Naive B cell (primary cell): Measurements from ENCODE around the gene FAP. TPM values are rescaled to one million over a fixed set of nuclear protein-coding genes. Genes with fewer than 3 reads are reported as not detected.
A peak's percentile ranks its signal among the peaks of the same experiment; 100 is the strongest.

Source experiments
- ATAC-seq, 2 donors: fragments of 150-1000 bp; cut with Tn5 transposase; 2 replicates each; pipeline ENCODE4 v1.10.0; 2021; ENCODE audit warnings: low read depth in 2 of 2, mild to moderate bottlenecking in 2 of 2, moderate library complexity in 2 of 2
- DNase-seq: peaks from one replicate; pipeline ENCODE4 v3.0.0; 2022
- H3K27ac Mint-ChIP-seq, 6 donors: one replicate each; pipeline ENCODE4 v1.8.0; 2020 to 2022; ENCODE audit warnings: mild to moderate bottlenecking in 6 of 6, mixed read lengths in 6 of 6, moderate library complexity in 5 of 6, inconsistent platforms in 2 of 6
- H3K27me3 Mint-ChIP-seq, 3 donors: one replicate each; pipeline ENCODE4 v1.8.0; 2021 to 2022; ENCODE audit warnings: mixed read lengths in 3 of 3, mild to moderate bottlenecking in 1 of 3
- H3K36me3 Mint-ChIP-seq, 2 donors: one replicate each; pipeline ENCODE4 v1.8.0; 2020 to 2022; ENCODE audit warnings: mixed read lengths in 2 of 2, inconsistent platforms in 1 of 2, mild to moderate bottlenecking in 1 of 2
- H3K4me1 Mint-ChIP-seq, 3 donors: one replicate each; pipeline ENCODE4 v1.8.0; 2020 to 2022; ENCODE audit warnings: mixed read lengths in 3 of 3, inconsistent platforms in 1 of 3, mild to moderate bottlenecking in 1 of 3, moderate library complexity in 1 of 3
- H3K4me3 Mint-ChIP-seq, 8 donors: one replicate each; pipeline ENCODE4 v1.8.0; 2020 to 2022; ENCODE audit warnings: mild to moderate bottlenecking in 8 of 8, mixed read lengths in 8 of 8, moderate library complexity in 8 of 8, inconsistent platforms in 2 of 8
- H3K9me3 Mint-ChIP-seq, 7 donors: one replicate each; pipeline ENCODE4 v1.8.0; 2020 to 2022; ENCODE audit warnings: mixed read lengths in 7 of 7, mild to moderate bottlenecking in 5 of 7, inconsistent platforms in 2 of 7, moderate library complexity in 1 of 7
- polyA plus RNA-seq, 6 donors: library from polyadenylated mRNA; unstranded; fragments of 300-500 nt; fragmentation: Illumina TruSeq; gene quantifications; one replicate each; pipeline ENCODE4 v1.2.3, GENCODE V29; 2021; ENCODE audit warnings: low read depth in 6 of 6

FAP gene, protein sequence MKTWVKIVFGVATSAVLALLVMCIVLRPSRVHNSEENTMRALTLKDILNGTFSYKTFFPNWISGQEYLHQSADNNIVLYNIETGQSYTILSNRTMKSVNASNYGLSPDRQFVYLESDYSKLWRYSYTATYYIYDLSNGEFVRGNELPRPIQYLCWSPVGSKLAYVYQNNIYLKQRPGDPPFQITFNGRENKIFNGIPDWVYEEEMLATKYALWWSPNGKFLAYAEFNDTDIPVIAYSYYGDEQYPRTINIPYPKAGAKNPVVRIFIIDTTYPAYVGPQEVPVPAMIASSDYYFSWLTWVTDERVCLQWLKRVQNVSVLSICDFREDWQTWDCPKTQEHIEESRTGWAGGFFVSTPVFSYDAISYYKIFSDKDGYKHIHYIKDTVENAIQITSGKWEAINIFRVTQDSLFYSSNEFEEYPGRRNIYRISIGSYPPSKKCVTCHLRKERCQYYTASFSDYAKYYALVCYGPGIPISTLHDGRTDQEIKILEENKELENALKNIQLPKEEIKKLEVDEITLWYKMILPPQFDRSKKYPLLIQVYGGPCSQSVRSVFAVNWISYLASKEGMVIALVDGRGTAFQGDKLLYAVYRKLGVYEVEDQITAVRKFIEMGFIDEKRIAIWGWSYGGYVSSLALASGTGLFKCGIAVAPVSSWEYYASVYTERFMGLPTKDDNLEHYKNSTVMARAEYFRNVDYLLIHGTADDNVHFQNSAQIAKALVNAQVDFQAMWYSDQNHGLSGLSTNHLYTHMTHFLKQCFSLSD
- not detected for polyA plus RNA-seq

- no peaks in the 10 kb centered on the region for H3K36me3 Mint-ChIP-seq
- no peak for DNase-seq
- no peak within 1 kb of the TSS for H3K27ac Mint-ChIP-seq
- H3K27me3 Mint-ChIP-seq: peaks cover 25 to 30% (median 27%) of the 10 kb centered on the region in 3 donors
- no peak for ATAC-seq
- H3K4me1 Mint-ChIP-seq: no peaks in the 10 kb centered on the region
- H3K4me3 Mint-ChIP-seq: no peak within 1 kb of the TSS
- no peaks in the 10 kb centered on the region for H3K9me3 Mint-ChIP-seq
These were observed at the start of gene FAP for GRCh38 chr2:162243294-162243693. Gene FAP (minus strand): TSS chr2:162243445. CDS start chr2:162243327, 118 bp downstream.

DNA sequence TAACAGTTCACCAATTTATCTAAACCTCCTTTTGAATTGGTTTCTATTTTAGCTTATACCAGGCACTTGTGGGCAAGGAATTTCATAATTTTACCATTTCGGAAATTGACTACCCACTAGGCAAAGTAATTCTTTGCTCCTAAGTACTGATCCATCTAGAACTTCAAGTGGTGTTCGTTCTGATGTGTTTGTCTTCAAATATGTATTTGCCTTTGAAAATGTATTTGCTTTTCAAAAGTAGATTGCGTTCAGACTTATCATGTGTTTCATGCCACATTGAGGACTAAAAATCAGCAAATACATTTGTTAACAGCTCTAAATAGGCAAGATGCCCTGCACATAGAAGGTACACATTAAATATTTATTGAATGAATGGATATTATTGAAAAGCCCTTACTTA is 48.5 kb upstream of the FAP start:
- H3K9me3 Mint-ChIP-seq: no peaks in the 10 kb centered on the region
- no peak overlapping the region for H3K4me3 Mint-ChIP-seq
- H3K36me3 Mint-ChIP-seq: peaks cover 13 to 17% of the 10 kb centered on the region in 2 donors
- H3K27ac Mint-ChIP-seq: no peak overlapping the region
- H3K4me1 Mint-ChIP-seq: peaks cover 0 to 3% (median 0%) of the 10 kb centered on the region in 3 donors
- DNase-seq (no peak), ATAC-seq (no peak)
- no peaks in the 10 kb centered on the region for H3K27me3 Mint-ChIP-seq

- Mint-ChIP-seq H3K9me3 (no peaks in the 10 kb centered on the region), H3K27ac (no peak overlapping the region), H3K4me1 (peaks cover 0 to 4% (median 0%) of the 10 kb centered on the region in 3 donors), H3K4me3 (no peak overlapping the region), H3K36me3 (peaks cover 25 to 40% of the 10 kb centered on the region in 2 donors), H3K27me3 (no peaks in the 10 kb centered on the region)
- DNase-seq (no peak), ATAC-seq (no peak)
These were observed 39.6 kb upstream of the FAP start for GRCh38 chr2:162282765-162283425.

GRCh38 chr2:162280654-162281053 is 37.4 kb upstream of the FAP start:
- no peak for ATAC-seq
- no peak for DNase-seq
- H3K4me1 Mint-ChIP-seq: peaks cover 0 to 8% (median 0%) of the 10 kb centered on the region in 3 donors
- H3K4me3 Mint-ChIP-seq: no peak overlapping the region
- H3K36me3 Mint-ChIP-seq: peaks cover 29 to 47% of the 10 kb centered on the region in 2 donors
- no peaks in the 10 kb centered on the region for H3K27me3 Mint-ChIP-seq
- H3K9me3 Mint-ChIP-seq: no peaks in the 10 kb centered on the region
- peak overlapping the region in 2 of 6 donors; percentile 10 to 44 for H3K27ac Mint-ChIP-seq

- Mint-ChIP-seq H3K9me3 (no peaks in the 10 kb centered on the region), H3K4me3 (no peak overlapping the region), H3K36me3 (peaks cover 38 to 43% of the 10 kb centered on the region in 2 donors), H3K27me3 (no peaks in the 10 kb centered on the region), H3K4me1 (peaks cover 0 to 5% (median 0%) of the 10 kb centered on the region in 3 donors), H3K27ac (peak overlapping the region in 1 of 6 donors; percentile 37)
- no peak for ATAC-seq
- DNase-seq: no peak
These were observed 34.1 kb upstream of the FAP start for GRCh38 chr2:162277381-162277780.

- ATAC-seq (no peak), DNase-seq (no peak)
- Mint-ChIP-seq H3K27ac (no peak overlapping the region), H3K9me3 (no peaks in the 10 kb centered on the region), H3K4me1 (no peaks in the 10 kb centered on the region), H3K4me3 (no peak overlapping the region), H3K27me3 (no peaks in the 10 kb centered on the region), H3K36me3 (peaks cover 35 to 49% of the 10 kb centered on the region in 2 donors)
These were observed 24.8 kb upstream of the FAP start for GRCh38 chr2:162267996-162268395.

DNA sequence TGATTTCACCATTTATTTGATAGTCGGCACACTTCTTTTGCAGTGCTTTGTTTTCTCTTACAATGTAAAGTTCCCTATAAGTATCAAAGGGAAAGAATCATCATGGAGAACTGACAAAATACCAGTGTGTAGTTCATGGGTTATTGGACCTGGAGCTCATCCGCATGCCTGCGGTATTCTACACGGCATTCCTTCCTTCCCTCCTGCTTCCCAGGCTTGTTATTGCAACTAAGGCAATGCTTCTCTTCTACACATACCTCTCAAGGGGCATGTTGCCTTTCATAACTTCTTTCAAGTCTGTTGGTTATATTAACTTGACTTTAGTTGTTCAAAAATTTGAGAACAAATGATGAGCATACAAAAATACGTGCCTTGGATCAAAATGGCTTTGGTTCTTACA is 24.3 kb upstream of the FAP start:
- no peak for DNase-seq
- peaks cover 31 to 47% of the 10 kb centered on the region in 2 donors for H3K36me3 Mint-ChIP-seq
- no peaks in the 10 kb centered on the region for H3K9me3 Mint-ChIP-seq
- H3K4me1 Mint-ChIP-seq: no peaks in the 10 kb centered on the region
- no peak for ATAC-seq
- H3K4me3 Mint-ChIP-seq: peak overlapping the region in 1 of 8 donors; percentile 18
- H3K27ac Mint-ChIP-seq: peak overlapping the region in 1 of 6 donors; percentile 69
- H3K27me3 Mint-ChIP-seq: no peaks in the 10 kb centered on the region

- no peak for ATAC-seq
- no peaks in the 10 kb centered on the region for H3K9me3 Mint-ChIP-seq
- H3K27me3 Mint-ChIP-seq: no peaks in the 10 kb centered on the region
- H3K27ac Mint-ChIP-seq: peak overlapping the region in 1 of 6 donors; percentile 13
- peaks cover 0 to 7% (median 6%) of the 10 kb centered on the region in 3 donors for H3K4me1 Mint-ChIP-seq
- H3K4me3 Mint-ChIP-seq: no peak overlapping the region
- peaks cover 21 to 42% of the 10 kb centered on the region in 2 donors for H3K36me3 Mint-ChIP-seq
- no peak for DNase-seq
These were observed 23.2 kb upstream of the FAP start for GRCh38 chr2:162266460-162266760.

DNA sequence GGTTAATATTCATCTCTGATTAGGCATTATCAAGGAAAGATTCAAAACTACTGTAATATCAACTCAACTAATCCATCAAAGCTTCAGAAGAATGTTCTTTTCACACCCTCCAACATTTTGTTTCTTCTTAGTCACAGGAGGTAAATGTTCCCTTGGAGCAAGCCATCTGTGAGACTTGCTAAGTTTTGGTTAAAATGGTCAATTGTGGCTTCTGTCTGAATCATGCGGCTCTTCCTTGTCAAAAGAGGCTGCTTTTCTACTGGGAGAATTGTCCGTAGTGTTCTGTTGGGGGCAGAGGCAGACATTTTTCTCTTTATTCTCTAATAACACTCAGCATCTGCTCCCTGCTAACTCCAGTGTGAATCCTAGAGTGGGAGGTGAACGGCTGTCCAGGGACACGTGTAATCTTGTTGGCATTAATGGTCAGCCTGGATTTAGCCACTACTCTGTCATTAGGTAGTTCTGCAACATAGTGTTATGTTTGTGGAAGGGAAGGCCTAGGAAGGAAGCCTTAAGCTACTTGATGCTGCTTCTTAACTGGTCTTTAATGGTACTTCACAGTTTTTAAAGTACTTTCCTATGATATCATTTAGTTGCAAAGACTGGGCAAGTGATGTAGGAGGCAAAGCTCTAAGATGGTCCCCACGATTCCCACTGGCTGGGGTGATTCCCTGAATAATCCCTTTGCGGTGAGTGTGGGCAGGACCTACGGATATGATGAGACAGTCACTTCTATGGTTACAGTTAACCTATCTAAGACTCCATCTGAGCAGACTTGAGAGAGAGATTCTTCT is 22.6 kb upstream of the FAP start:
- H3K4me3 Mint-ChIP-seq: no peak overlapping the region
- no peaks in the 10 kb centered on the region for H3K9me3 Mint-ChIP-seq
- H3K4me1 Mint-ChIP-seq: peaks cover 0 to 11% (median 11%) of the 10 kb centered on the region in 3 donors
- ATAC-seq: no peak
- H3K27ac Mint-ChIP-seq: peak overlapping the region in 2 of 6 donors; percentile 13 to 56
- no peak for DNase-seq
- H3K27me3 Mint-ChIP-seq: no peaks in the 10 kb centered on the region
- H3K36me3 Mint-ChIP-seq: peaks cover 21 to 37% of the 10 kb centered on the region in 2 donors

GRCh38 chr2:162261032-162261945 is 18.0 kb upstream of the FAP start:
- H3K36me3 Mint-ChIP-seq: peaks cover 8 to 13% of the 10 kb centered on the region in 2 donors
- no peaks in the 10 kb centered on the region for H3K9me3 Mint-ChIP-seq
- DNase-seq (no peak), ATAC-seq (no peak)
- H3K27ac Mint-ChIP-seq: peak overlapping the region in 2 of 6 donors; percentile 39 to 62
- H3K4me3 Mint-ChIP-seq: no peak overlapping the region
- H3K27me3 Mint-ChIP-seq: peaks cover 0 to 6% (median 4%) of the 10 kb centered on the region in 3 donors
- H3K4me1 Mint-ChIP-seq: peaks cover 0 to 11% (median 11%) of the 10 kb centered on the region in 3 donors

GRCh38 chr2:162258686-162259085 is 15.4 kb upstream of the FAP start:
- Mint-ChIP-seq H3K4me1 (peaks cover 0 to 11% (median 11%) of the 10 kb centered on the region in 3 donors), H3K27me3 (peaks cover 5 to 9% (median 6%) of the 10 kb centered on the region in 3 donors), H3K9me3 (peaks cover 0 to 4% (median 0%) of the 10 kb centered on the region in 7 donors), H3K4me3 (no peak overlapping the region), H3K27ac (no peak overlapping the region), H3K36me3 (no peaks in the 10 kb centered on the region)
- DNase-seq: no peak
- no peak for ATAC-seq

DNA sequence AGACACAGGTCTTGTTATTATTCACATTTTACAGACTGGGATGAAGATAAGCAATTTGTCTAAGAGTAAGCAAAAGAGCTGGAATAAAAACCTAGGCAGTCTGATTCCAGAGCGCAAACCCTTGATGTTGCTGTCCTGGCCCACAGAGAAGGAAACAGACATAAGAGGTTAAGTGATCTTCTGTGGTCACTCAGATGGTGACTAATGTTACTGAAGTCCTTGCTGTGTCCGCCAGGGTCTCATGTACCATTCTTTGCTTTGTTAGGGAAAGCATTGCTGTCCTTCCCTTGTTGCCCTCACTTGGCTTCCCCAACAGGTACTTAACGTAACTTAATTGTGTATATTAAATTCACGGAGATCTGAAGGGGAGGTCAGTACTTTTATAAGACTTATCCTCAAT is 14.9 kb upstream of the FAP start:
- no peak overlapping the region for H3K4me3 Mint-ChIP-seq
- H3K9me3 Mint-ChIP-seq: peaks cover 0 to 4% (median 0%) of the 10 kb centered on the region in 7 donors
- H3K27ac Mint-ChIP-seq: no peak overlapping the region
- H3K36me3 Mint-ChIP-seq: no peaks in the 10 kb centered on the region
- no peak for DNase-seq
- peaks cover 5 to 12% (median 6%) of the 10 kb centered on the region in 3 donors for H3K27me3 Mint-ChIP-seq
- no peak for ATAC-seq
- H3K4me1 Mint-ChIP-seq: peaks cover 0 to 11% (median 11%) of the 10 kb centered on the region in 3 donors
